Activated T-cell treated with anti-CD3 and anti-CD28 coated beads, Interleukin-2, amount 50 U/mL, for 4 hours (primary cell): ENCODE data around the gene SLMAP. TPM values are rescaled to one million over a fixed set of nuclear protein-coding genes. Genes with fewer than 3 reads are reported as not detected.

Experiments
- total RNA-seq, 3 donors: library from RNA; stranded (reverse); gene quantifications; one replicate each; pipeline ENCODE4 v1.2.1, GENCODE V29; 2021

Gene SLMAP
- total RNA-seq, 3 donors from 2014 or later: 55.7 to 61.4 (median 56.1) TPM

Other genes with a start within 250 kb of the SLMAP start
- under 1 TPM in 1 of 3 donors, not detected in 2; 0.05 TPM for gene DNAH12, start 212.0 kb upstream of the SLMAP start, total RNA-seq
- gene PDE12, start 200.0 kb upstream of the SLMAP start, total RNA-seq: 10 to 100 TPM; 42.4 to 44.7 (median 43.9) TPM
- gene ARF4, start 159.0 kb upstream of the SLMAP start, total RNA-seq: 10 to 100 TPM; 86.6 to 97.7 (median 92.3) TPM
- 10 to 100 TPM in 2 of 3 donors, 1 to 10 TPM in 1; 9.4 to 12.0 (median 11.9) TPM for gene DENND6A, start 63.2 kb upstream of the SLMAP start, total RNA-seq